ENCODE data around the gene MTM1. TPM values are rescaled to one million over a fixed set of nuclear protein-coding genes. Genes with fewer than 3 reads are reported as not detected.
A peak's percentile ranks its signal among the peaks of the same experiment; 100 is the strongest.

Gene MTM1
- total RNA-seq, 3 donors from 2014 or later, result 42.2 to 77.3 (median 56.9) TPM

GRCh38 chrX:150537851-150538250 lies 30.6 kb upstream of the MTM1 start:
- no peak for DNase-seq
- no peak for TF ChIP-seq CTCF (IDR thresholded peaks at IDR 0.05)
- no peak for ATAC-seq
- Histone ChIP-seq H3K9me3 (no peaks in the 10 kb centered on the region), H3K4me1 (ENCODE audit: low read depth) (no peaks in the 10 kb centered on the region), H3K4me3 (no peak overlapping the region), H3K36me3 (ENCODE audit: low read depth) (no peaks in the 10 kb centered on the region)
- intact Hi-C loops (cut with DNase I, micrococcal nuclease), result no loop called here

GRCh38 chrX:150540965-150541364 lies 27.5 kb upstream of the MTM1 start:
- DNase-seq (no peak), ATAC-seq (no peak)
- Histone ChIP-seq H3K9me3 (no peaks in the 10 kb centered on the region), H3K4me3 (no peak overlapping the region), H3K4me1 (ENCODE audit: low read depth) (no peaks in the 10 kb centered on the region), H3K36me3 (ENCODE audit: low read depth) (no peaks in the 10 kb centered on the region)
- intact Hi-C loops (cut with DNase I, micrococcal nuclease), result no loop called here
- no peak for TF ChIP-seq CTCF (IDR thresholded peaks at IDR 0.05)

GRCh38 chrX:150542846-150543229 lies 25.6 kb upstream of the MTM1 start:
- Histone ChIP-seq H3K4me1 (ENCODE audit: low read depth) (no peaks in the 10 kb centered on the region), H3K36me3 (ENCODE audit: low read depth) (no peaks in the 10 kb centered on the region), H3K4me3 (no peak overlapping the region), H3K9me3 (no peaks in the 10 kb centered on the region)
- no peak for TF ChIP-seq CTCF (IDR thresholded peaks at IDR 0.05)
- intact Hi-C loops (cut with DNase I, micrococcal nuclease), result no loop called here
- DNase-seq, result no peak
- ATAC-seq, result no peak

- Histone ChIP-seq H3K36me3 (ENCODE audit: low read depth) (no peaks in the 10 kb centered on the region), H3K4me3 (no peak overlapping the region), H3K9me3 (no peaks in the 10 kb centered on the region), H3K4me1 (ENCODE audit: low read depth) (no peaks in the 10 kb centered on the region)
- no peak for DNase-seq
- ATAC-seq, result no peak
- no peak for TF ChIP-seq CTCF (IDR thresholded peaks at IDR 0.05)
- intact Hi-C loops (cut with DNase I, micrococcal nuclease), result no loop called here
These were observed 24.9 kb upstream of the MTM1 start for GRCh38 chrX:150543230-150544155.

- Histone ChIP-seq H3K4me3 (no peak overlapping the region), H3K4me1 (ENCODE audit: low read depth) (no peaks in the 10 kb centered on the region), H3K36me3 (ENCODE audit: low read depth) (no peaks in the 10 kb centered on the region), H3K9me3 (no peaks in the 10 kb centered on the region)
- no peak for TF ChIP-seq CTCF (IDR thresholded peaks at IDR 0.05)
- intact Hi-C loops (cut with DNase I, micrococcal nuclease), result no loop called here
- ATAC-seq (peak; percentile 38), DNase-seq (peak in 2 of 3 donors; percentile 27 to 45)
These were observed 24.1 kb upstream of the MTM1 start for GRCh38 chrX:150544222-150544787.

Data from mucosa of descending colon (tissue), 3 donors.